Neuronal stem cell (in vitro differentiated cells): Measurements from ENCODE around the gene MAGI1.
"Not testable (repeated sequence)": the region's sequence is repeated elsewhere in the genome, so short reads cannot be mapped to it uniquely, and the experiment has no call there.

Source experiments
- DNase-seq: peaks from one replicate; pipeline ENCODE4 v3.0.0-alpha.2; 2013; ENCODE audit warnings: low spot score
- H2AFZ ChIP-seq: one replicate; pipeline ENCODE4 v1.6.1; 2013; ENCODE audit warnings: mild to moderate bottlenecking, low read length, inconsistent platforms
- H2AK5ac ChIP-seq: 2 replicates; pipeline ENCODE4 v1.6.1; 2013; ENCODE audit warnings: low read depth, mild to moderate bottlenecking, inconsistent platforms, low read length, moderate library complexity, mixed read lengths
- H2BK120ac ChIP-seq: 2 replicates; pipeline ENCODE4 v1.6.1; 2013; ENCODE audit warnings: low read depth, mild to moderate bottlenecking, inconsistent platforms, low read length, moderate library complexity, mixed read lengths
- H2BK12ac ChIP-seq: one replicate; pipeline ENCODE4 v1.6.1; 2013; ENCODE audit warnings: low read length, inconsistent platforms
- H2BK15ac ChIP-seq: 2 replicates; pipeline ENCODE4 v1.6.1; 2013; ENCODE audit warnings: mild to moderate bottlenecking, low read length, inconsistent platforms, mixed read lengths
- H2BK5ac ChIP-seq: one replicate; pipeline ENCODE4 v1.6.1; 2013; ENCODE audit warnings: inconsistent platforms, mild to moderate bottlenecking, low read length, moderate library complexity
- H3K14ac ChIP-seq: one replicate; pipeline ENCODE4 v1.6.1; 2013; ENCODE audit warnings: low read length, inconsistent platforms
- H3K18ac ChIP-seq: 2 replicates; pipeline ENCODE4 v1.6.1; 2013; ENCODE audit warnings: low read length, inconsistent platforms
- H3K23ac ChIP-seq: 2 replicates; pipeline ENCODE4 v1.6.1; 2013; ENCODE audit warnings: low read depth, mild to moderate bottlenecking, mixed read lengths, low read length, inconsistent platforms; ENCODE audit not compliant: poor library complexity
- H3K27ac ChIP-seq: replicated peaks from 3 replicates; pipeline ENCODE4 v1.5.1; 2013; ENCODE audit warnings: low read length, inconsistent platforms
- H3K27me3 ChIP-seq, 3 experiments: 2 replicates each; pipeline ENCODE4 v1.6.1; 2013; ENCODE audit warnings: low read length in 3 of 3, mild to moderate bottlenecking in 2 of 3, inconsistent platforms in 1 of 3, low read depth in 1 of 3, mixed read lengths in 1 of 3, moderate library complexity in 1 of 3; ENCODE audit not compliant: control insufficient read depth in 3 of 3, insufficient read depth in 3 of 3
- H3K36me3 ChIP-seq, 2 donors: replicated peaks in 1 of 2; 2 replicates each; pipeline ENCODE4 v1.6.1; 2013; ENCODE audit warnings: low read length in 2 of 2; ENCODE audit not compliant: control insufficient read depth in 2 of 2, insufficient read depth in 2 of 2
- H3K4ac ChIP-seq: 2 replicates; pipeline ENCODE4 v1.6.1; 2013; ENCODE audit warnings: inconsistent platforms, mild to moderate bottlenecking, low read length, moderate library complexity
- H3K4me1 ChIP-seq, 2 donors: 1 replicate in 1 of 2; 2 replicates in 1 of 2; pipeline ENCODE4 v1.6.1; 2013; ENCODE audit warnings: low read length in 2 of 2, low read depth in 1 of 2; ENCODE audit not compliant: control insufficient read depth in 2 of 2, insufficient read depth in 1 of 2
- H3K4me2 ChIP-seq: one replicate; pipeline ENCODE4 v1.6.1; 2013; ENCODE audit warnings: mild to moderate bottlenecking, low read length, inconsistent platforms; ENCODE audit not compliant: insufficient read depth, poor library complexity, severe bottlenecking
- H3K4me3 ChIP-seq, 2 donors: 2 replicates each; pipeline ENCODE4 v1.5.1; 2013; ENCODE audit warnings: low read length in 2 of 2, mild to moderate bottlenecking in 2 of 2, inconsistent platforms in 1 of 2, moderate library complexity in 1 of 2
- H3K79me1 ChIP-seq: one replicate; pipeline ENCODE4 v1.6.1; 2013; ENCODE audit warnings: low read depth, mild to moderate bottlenecking, inconsistent platforms, low read length, moderate library complexity
- H3K9ac ChIP-seq: one replicate; pipeline ENCODE4 v1.6.1; 2013; ENCODE audit warnings: mild to moderate bottlenecking, low read depth, low read length, inconsistent platforms; ENCODE audit not compliant: poor library complexity
- H3K9me3 ChIP-seq, 2 donors: replicated peaks in 1 of 2; 2 replicates each; pipeline versions ENCODE3 to v1.6.1; 2013; ENCODE audit warnings: low read length in 2 of 2, mild to moderate bottlenecking in 2 of 2, inconsistent platforms in 1 of 2, low read depth in 1 of 2, mixed read lengths in 1 of 2, moderate library complexity in 1 of 2; ENCODE audit not compliant: control insufficient read depth in 2 of 2, insufficient read depth in 1 of 2
- H4K8ac ChIP-seq: one replicate; pipeline ENCODE4 v1.6.1; 2013; ENCODE audit warnings: low read depth, mild to moderate bottlenecking, inconsistent platforms, low read length, moderate library complexity
- H4K91ac ChIP-seq: one replicate; pipeline ENCODE4 v1.6.1; 2013; ENCODE audit warnings: low read length, low read depth, mild to moderate bottlenecking, inconsistent platforms; ENCODE audit not compliant: poor library complexity
- WGBS, 2 donors: extraction: QIAGEN DNeasy Blood & Tissue Kit; methylation state at CpG; one replicate each; pipeline ENCODE4 v1.1.7; 2013; ENCODE audit warnings: missing lambda C conversion rate in 2 of 2, mixed read lengths in 1 of 2; ENCODE audit not compliant: insufficient read length in 2 of 2, insufficient replicate concordance in 1 of 2; ENCODE audit errors: extremely low coverage in 2 of 2; 5-methylcytosine and 5-hydroxymethylcytosine counted together

MAGI1 gene

DNA sequence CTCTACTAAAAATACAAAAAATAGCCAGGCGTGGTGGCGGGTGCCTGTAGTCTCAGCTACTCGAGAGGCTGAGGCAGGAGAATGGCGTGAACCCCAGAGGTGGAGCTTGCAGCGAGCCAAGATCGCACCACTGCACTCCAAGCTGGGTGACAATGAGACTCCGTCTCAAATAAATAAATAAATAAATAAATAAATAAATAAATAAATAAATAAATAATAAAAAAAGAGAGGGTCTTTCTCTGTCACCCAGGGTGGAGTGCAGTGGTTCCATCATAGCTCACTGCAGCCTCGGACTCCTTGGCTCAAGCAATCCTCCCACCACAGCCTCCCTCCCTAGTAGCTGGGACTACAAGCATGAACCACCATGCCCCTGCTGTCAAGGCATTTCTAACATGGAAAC lies 11.6 kb downstream of the MAGI1 start:
- H3K9me3 ChIP-seq, H4K91ac ChIP-seq, H3K79me1 ChIP-seq, H3K14ac ChIP-seq, H3K4me2 ChIP-seq, H2BK15ac ChIP-seq, H2BK120ac ChIP-seq, H3K4ac ChIP-seq, H3K27me3 ChIP-seq, H2AK5ac ChIP-seq, H2BK5ac ChIP-seq, H3K4me1 ChIP-seq, H3K4me3 ChIP-seq, H3K18ac ChIP-seq, H2AFZ ChIP-seq, H3K36me3 ChIP-seq, H3K9ac ChIP-seq, H4K8ac ChIP-seq, H2BK12ac ChIP-seq, H3K23ac ChIP-seq, DNase-seq, H3K27ac ChIP-seq: not testable (repeated sequence)
- no CpG with 5 or more reads among the region's 8 CpGs for WGBS, 2 donors

DNA sequence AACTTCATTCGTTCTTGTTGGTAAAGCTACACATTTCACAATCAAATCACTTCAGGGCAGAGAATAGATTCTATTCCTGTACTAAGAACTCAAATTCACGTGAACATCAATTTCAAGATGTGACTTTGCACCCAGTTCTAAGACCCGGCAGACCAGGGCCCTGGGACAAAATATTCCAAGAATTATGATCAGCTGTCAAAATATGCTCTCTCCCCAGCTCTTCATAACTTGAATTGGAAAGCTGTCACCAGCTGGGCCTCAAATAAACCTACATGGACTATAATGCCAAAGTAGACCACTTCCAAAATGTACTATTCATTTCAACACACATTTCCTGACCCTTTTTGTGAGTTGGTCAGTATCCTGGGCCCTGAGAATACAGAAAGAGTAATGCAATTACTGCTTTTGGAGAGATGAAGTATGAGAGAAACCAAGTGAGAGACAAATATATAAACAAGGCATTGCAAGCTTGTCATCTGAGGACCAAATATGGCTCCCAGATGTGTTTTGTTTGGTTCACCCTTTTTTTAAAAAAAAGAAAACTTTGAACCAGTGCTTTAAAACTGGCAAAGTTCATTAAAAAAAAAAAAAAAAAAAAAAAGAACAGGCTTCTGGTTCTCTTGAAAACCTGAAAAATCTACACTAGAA lies 14.9 kb downstream of the MAGI1 start:
- Histone ChIP-seq H3K14ac (no peak overlapping the region), H3K18ac (no peak overlapping the region), H3K4me1 (peaks cover 0 to 3% of the 10 kb centered on the region in 2 donors), H2BK120ac (no peak overlapping the region), H3K27me3 (no peaks in the 10 kb centered on the region), H3K4ac (no peak overlapping the region), H2AFZ (no peak overlapping the region), H2BK5ac (no peak overlapping the region), H4K8ac (no peak overlapping the region), H2AK5ac (no peak overlapping the region), H3K9ac (no peak overlapping the region), H2BK15ac (no peak overlapping the region), H2BK12ac (no peak overlapping the region), H3K36me3 (no peaks in the 10 kb centered on the region), H3K27ac (no peak overlapping the region), H3K4me2 (no peak overlapping the region), H3K79me1 (no peaks in the 10 kb centered on the region), H3K23ac (no peak overlapping the region), H4K91ac (no peak overlapping the region), H3K4me3 (no peak overlapping the region), H3K9me3 (no peaks in the 10 kb centered on the region)
- WGBS, 2 donors = no CpG with 5 or more reads among the region's 3 CpGs
- no peak for DNase-seq

DNA sequence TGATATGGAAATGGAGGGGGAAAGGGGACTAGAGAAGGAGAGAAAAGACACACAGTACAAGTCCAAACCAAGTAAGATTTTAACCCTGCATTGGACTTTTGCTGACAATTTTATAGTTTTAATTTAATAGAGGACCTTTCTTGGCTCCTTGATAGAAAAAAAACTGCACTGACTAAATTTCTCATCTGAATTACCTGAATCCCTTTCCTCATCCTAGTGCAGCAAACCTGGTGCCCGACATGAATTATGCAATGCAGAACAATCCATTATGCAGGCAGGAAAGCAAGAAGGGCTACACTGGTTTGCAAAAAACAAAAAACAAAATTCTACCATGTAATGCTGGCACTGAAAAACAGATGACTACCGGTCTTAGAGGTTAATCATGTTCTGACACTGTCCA lies 15.5 kb downstream of the MAGI1 start:
- H3K36me3 ChIP-seq = no peaks in the 10 kb centered on the region
- H3K4me2 ChIP-seq = no peak overlapping the region
- H3K27me3 ChIP-seq = no peaks in the 10 kb centered on the region
- H3K14ac ChIP-seq = no peak overlapping the region
- no peak overlapping the region for H2AK5ac ChIP-seq
- no peak overlapping the region for H2BK5ac ChIP-seq
- H3K9me3 ChIP-seq = no peaks in the 10 kb centered on the region
- H3K27ac ChIP-seq = no peak overlapping the region
- DNase-seq = no peak
- H3K9ac ChIP-seq = no peak overlapping the region
- no peak overlapping the region for H3K4ac ChIP-seq
- no peak overlapping the region for H3K18ac ChIP-seq
- H4K8ac ChIP-seq = no peak overlapping the region
- peaks cover 0 to 3% of the 10 kb centered on the region in 2 donors for H3K4me1 ChIP-seq
- no peak overlapping the region for H4K91ac ChIP-seq
- H2BK15ac ChIP-seq = no peak overlapping the region
- no peak overlapping the region for H2BK120ac ChIP-seq
- H3K79me1 ChIP-seq = no peaks in the 10 kb centered on the region
- no peak overlapping the region for H2BK12ac ChIP-seq
- no peak overlapping the region for H2AFZ ChIP-seq
- no peak overlapping the region for H3K4me3 ChIP-seq
- no peak overlapping the region for H3K23ac ChIP-seq
- WGBS, 2 donors = no CpG with 5 or more reads among the region's 2 CpGs

DNA sequence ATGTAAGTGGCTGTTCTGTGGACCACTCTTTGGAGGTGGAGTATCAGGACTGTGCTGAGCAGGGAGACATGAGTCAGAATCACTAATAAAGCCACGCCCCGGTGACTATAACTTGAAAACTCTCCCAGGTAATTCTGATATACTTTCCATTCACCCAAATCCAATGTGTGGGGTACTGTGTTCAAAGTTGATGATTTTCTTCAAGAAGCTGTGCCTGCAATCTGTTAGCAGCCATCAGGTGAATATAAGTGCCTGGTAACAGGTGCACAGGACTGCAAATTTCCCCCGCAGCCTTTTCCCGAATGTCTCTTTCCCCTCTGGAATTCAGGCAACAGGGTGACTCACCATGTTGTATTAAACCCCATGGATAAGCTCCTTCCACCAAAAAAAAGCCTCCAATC lies 17.0 kb downstream of the MAGI1 start:
- no CpG with 5 or more reads among the region's 4 CpGs for WGBS, 2 donors
- DNase-seq = no peak
- no peaks in the 10 kb centered on the region for H3K36me3 ChIP-seq

More for the DNA sequence above, 17.0 kb downstream of the MAGI1 start:
- Histone ChIP-seq H3K4me1 (peaks cover 0 to 3% of the 10 kb centered on the region in 2 donors), H3K79me1 (no peaks in the 10 kb centered on the region), H3K23ac (no peak overlapping the region), H2AFZ (no peak overlapping the region), H4K8ac (no peak overlapping the region), H2BK12ac (no peak overlapping the region), H2AK5ac (no peak overlapping the region), H3K4me3 (no peak overlapping the region), H2BK15ac (no peak overlapping the region), H3K9me3 (no peaks in the 10 kb centered on the region), H2BK5ac (no peak overlapping the region), H3K4me2 (no peak overlapping the region), H4K91ac (no peak overlapping the region), H3K4ac (no peak overlapping the region), H3K9ac (no peak overlapping the region), H3K18ac (no peak overlapping the region), H3K27me3 (no peaks in the 10 kb centered on the region), H2BK120ac (no peak overlapping the region), H3K14ac (no peak overlapping the region), H3K27ac (no peak overlapping the region)
